Fibroblast of skin of left quadriceps (primary cell): ENCODE results near the gene UTP4.
A peak's percentile ranks its signal among the peaks of the same experiment; 100 is the strongest.

Experiments
- DNase-seq, 2 experiments: peaks; one replicate each; pipeline ENCODE4 v3.0.0-alpha.2; 2013; ENCODE audit warnings: low read depth in 2 of 2

UTP4 gene

GRCh38 chr16:69132424-69133252, at the start of gene UTP4, which contains the start of gene CHTF8:
Gene UTP4, plus strand, starts transcription at chr16:69132649. Its CDS starts 811 bp downstream, at chr16:69133460.
Gene CHTF8, minus strand, starts transcription at chr16:69132588. Its CDS starts 11,130 bp downstream, at chr16:69121458.
- peak; percentile 51 to 55 for DNase-seq

DNA sequence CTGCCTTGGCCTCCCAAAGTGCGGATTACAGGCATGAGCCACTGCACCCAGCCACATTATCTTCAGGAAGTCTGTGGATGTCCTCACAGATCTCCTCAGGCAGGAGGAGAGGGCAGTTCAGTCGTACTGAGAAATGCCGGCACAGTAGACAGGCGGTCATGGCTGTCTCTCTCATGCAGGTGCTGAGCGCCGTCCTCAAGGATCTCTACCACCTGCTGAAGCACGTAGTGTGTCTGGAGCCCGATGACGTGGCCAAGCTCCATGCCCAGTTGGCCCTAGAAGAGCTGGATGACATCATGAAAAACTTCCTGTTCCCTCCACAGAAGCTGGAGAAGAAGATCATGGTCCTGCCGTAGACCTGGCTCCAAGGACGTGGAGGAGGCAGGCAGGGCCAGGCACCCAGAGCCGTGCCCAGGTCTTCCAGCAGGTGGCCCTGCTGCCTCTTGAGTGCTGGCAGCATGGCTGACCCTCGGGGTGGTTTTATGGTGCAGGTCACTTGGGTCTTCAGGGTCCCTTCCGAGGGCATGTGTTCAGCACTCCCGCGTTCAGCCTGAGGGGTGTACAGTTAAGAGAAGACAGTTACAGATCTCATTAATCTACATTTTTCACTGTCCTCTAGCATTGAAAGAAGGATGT, 49.0 kb upstream of the UTP4 start:
- DNase-seq, result no peak

DNA sequence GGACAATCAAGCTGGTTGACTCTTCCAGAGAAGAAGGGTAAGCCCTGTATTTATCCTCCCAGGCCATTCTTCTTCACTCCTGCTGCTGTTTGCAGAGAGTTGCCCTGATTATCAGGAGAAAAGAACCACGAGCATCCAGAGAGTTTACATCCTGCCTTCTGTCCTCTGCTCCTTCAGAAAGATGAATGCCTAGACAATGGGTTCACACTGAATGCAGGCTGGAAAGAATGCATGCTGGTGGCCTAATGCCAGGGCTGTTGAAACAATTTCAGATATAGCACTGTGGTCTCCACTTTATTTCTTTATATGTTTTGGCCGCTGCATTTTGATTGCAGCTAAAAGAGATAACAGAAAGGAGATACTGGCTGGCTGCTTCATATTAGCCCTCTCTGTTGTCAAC, 48.2 kb upstream of the UTP4 start:
- DNase-seq, result no peak

DNA sequence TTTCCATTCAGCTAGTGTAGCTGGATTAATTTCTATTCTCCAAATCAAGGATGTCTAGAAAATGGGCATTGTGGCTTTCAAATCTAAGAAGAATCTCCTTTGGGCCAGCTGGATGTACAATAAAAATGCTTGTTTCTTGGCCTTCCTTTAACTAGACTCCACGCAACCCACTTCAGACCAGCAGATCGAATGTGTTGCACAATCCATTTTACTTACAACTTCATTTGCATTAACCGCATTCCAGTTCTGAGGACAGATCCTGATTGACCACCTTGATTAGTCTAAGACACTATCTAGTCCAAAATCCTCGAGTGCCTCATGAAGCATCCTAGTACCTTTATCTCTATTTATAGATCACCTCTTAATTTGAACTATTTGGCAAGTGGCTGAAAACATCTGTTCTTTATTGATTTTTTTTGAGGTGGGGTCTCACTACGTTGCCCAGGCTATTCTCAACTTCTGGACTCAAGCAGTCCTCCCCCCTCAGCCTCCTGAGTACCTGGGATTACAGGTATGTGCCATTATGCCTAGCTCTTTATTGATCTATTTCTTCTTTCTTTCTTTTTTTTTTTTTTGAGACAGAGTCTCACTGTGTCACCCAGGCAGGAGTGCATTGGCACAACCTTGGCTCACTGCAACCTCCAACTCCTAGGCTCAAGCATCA, 47.3 kb upstream of the UTP4 start:
- DNase-seq, result no peak

- no peak for DNase-seq
Observed at GRCh38 chr16:69087161-69087581, 45.3 kb upstream of the UTP4 start.

DNA sequence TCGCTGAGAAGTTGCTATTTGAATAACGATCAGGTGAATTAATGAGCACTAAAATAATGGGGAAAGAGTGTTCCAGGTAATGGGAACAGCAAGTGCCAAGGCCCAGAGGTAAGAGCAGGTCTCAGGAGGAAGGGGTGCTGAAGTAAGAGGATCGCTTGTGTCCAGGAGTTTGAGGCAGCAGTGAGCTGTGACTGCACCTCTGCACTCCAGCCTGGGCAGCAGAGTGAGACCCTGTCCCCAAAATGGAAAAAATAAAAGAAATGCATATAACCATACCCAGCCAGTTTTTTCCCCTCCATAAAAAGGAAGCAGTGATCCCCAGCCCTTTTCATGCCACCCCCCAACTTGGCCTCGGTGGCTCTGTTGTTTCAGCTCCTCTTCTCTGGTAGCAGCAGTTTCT, 43.8 kb upstream of the UTP4 start:
- no peak for DNase-seq

DNA sequence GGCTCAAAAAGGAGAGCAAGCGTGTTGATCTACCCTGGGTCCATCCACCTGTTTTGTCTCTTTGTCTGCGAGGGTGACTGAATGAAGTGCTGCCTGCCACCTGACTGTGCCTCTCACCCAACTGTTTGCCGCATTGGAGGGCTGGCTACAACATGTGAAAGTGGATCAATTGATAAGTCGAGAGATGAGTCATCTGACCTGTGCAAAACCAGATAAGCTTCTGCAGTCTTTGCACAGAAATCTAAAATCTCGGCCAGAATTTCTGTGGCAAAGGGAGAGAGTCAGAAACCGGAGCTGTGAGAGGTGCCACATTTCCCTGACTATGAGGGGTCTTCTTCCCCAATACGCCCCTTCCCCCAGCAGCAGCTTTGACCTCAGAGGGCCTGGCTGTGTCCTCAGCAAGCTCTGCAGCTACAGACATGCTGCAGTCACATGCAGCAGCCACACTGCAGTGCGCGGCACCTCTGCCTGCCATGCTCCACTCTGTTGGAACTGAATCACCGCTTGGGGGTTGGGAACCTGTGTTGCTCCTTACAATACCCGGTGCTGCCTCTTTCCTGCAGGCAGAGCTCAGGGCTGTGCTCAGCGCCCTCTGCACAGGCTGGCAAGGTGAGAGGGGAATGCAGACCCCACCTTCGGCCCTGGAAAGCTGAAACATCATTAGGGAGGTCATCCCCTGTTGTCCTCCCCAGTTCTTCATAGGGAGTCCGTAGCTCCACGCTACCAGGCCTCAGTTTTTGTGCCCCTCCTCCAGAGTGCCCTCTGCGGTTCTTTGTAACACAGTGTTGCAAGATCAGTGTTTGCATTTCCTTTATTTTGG, 43.1 kb upstream of the UTP4 start:
- DNase-seq, result no peak

- DNase-seq, result no peak
Observed at GRCh38 chr16:69093974-69094373, 38.5 kb upstream of the UTP4 start.

DNA sequence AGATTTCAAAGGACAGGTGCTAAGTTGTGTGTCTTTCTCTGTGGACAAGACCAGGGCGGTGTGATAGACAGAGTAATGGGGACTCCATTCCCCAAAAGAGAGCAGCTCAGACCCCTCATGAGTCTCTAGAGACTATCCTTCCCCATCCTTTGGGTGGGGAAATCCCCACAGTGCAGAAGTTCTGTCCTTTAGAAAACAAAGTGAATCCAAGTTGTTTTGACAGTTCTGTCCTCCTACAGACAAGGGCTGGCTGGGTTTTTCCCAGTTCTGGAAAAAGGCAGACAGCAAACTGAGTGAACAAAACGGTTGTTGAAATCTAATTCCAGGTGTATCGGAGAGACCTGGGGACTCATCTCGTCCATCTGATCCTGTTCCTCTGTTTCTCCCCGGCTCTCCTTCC, 37.9 kb upstream of the UTP4 start:
- DNase-seq, result no peak

GRCh38 chr16:69095193-69095592, 37.3 kb upstream of the UTP4 start:
- DNase-seq, result no peak

DNA sequence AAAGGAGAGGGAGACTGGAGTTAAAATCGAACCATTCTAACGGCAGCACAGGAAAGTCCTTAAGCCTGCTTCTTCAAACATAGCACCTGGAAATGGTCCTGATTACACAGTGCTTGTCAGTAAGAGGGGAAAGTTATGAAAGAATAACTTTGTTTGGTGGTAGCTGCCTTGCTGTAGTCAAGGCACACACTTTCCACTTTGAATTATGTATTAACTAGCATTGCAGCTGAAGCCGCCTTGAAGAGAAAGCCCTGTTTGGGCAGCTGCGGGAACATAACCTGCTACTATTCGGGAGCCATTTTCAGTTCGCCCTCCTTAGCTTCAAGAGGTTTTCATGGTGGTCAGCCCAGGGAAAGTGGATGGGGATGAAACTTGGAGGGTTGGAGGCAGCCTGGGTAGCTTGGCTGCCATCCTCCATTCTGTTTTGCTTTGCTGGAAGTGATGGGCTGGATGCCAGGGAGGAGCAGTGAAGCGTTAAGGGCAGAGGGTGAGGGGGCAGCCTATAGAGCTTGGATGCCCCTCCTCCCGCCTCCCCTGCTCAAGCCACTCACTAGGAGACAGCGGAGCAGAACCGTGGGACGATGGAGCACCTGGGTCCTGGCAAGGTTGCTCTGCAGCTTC, 32.3 kb upstream of the UTP4 start:
- DNase-seq, result no peak

DNA sequence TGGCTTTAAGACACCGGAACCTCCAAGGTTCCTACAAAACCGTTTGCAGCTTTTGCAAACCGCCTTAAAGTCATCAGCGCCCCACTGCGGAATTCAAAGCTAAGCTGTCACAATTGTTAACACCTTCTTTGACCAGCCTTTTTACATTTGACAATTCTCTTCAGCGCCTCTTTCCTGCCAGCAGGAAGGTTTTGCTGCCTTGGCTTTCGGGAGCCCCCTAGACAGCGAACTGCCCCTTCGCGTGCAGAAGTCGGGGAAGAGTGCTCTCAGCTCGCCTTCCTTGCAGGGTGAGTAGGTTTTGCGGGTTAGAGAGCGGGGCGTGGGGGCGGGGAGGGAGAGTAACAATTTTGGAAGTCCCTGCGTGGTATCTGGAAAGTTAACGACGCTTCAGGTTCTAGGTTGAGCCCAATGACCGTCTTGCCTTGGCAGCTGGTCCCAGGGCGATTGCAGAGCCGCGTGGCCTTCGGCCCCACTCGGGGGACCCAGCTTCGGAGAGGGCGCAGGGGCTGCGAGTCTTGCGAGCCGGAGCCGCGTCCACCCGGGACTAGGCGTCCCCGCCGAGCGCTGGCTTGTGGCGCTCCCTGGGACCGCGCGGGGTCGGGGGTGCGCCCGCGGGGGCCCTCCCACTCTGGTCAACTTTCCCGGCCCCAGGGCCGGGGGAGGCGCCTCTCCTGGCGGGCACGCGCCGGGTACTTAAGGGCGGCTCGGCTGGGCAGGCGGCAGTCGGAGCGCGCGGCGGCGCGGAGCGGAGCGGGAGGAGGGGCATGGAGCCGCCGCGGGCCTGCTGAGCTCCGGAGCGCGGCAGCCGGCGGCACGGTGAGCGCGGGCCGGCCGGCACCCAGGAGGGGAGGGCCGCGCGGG, 26.7 kb upstream of the UTP4 start, which contains the start of gene HAS3:
HAS3 (plus strand) TSS at position 153 of the 861 bp plus-strand sequence. CDS start 3,743 bp downstream, outside the sequence.
- peak in 1 of 2 experiments; percentile 22 for DNase-seq

DNA sequence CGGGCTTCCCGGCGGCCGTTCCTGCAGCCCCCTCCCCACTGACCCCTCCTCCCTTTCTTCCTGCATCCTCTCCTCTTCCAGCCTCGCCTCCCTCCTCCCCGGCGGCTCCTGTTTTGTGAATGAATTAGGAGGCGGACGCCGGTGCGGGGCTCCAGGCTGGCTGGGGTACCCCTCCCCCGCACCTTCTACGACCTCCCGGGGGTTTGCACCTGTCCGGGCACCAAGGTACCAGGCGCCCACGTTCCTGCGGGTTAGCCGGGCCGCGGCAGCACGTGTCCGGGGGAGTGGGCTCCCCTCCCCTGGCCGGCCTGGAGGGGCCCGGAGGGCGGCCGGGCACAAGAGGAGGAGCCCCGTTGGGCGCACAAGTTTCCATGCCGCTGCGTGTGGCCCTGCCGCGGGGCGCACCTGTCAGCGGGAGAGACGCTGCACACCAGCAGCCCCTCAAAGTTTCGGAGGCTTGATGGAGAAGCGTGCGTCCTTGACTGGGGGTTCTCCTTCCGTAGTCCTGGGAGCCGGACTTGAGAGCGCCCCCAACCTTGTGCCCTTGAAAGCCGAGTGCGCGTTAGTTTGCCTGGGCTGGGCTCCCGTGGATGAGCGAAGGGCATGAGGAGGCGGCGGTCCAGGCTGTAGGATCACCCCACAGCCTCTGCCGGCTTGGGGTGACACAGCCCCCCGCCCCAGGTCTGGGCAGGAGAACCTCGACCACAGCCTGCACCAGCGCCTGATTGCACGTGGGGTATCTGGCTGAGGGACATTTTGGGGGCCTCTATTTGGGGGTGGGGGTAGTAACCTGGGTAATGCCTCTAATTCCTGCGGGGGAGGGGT, 25.7 kb upstream of the UTP4 start:
- DNase-seq, result no peak

DNA sequence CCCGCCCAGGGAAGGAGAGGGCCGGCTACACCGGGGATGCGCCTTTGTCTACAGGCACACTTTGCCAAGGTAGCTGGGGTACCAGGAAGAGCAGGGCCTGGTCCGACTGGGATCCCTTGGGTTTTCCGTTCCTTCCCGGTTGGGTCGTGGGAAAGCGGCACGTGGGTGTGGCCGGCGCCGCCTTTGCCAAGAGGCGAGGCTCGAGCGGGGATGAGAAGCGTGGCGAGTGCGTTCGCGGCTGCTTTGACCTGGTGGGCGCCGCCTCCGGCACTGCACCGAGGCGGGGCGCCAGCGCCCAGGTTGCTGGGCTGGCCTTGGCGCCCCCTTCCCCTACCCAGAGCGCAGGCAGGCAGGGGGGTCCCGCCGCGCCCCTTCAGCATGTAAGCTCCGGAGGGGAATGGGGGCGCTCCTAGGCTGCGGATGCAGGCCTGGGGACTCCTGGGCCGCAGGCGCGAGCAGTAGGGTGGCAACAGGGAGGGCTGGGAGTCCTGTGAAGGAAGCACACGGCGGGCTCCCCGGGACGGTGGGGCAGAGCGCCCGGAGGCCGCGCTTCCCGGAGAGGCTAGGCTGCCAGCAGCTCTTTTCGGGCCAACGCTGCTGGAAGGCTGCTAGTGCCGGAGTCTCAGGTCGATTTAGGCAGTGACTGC, 25.0 kb upstream of the UTP4 start:
- no peak for DNase-seq

DNA sequence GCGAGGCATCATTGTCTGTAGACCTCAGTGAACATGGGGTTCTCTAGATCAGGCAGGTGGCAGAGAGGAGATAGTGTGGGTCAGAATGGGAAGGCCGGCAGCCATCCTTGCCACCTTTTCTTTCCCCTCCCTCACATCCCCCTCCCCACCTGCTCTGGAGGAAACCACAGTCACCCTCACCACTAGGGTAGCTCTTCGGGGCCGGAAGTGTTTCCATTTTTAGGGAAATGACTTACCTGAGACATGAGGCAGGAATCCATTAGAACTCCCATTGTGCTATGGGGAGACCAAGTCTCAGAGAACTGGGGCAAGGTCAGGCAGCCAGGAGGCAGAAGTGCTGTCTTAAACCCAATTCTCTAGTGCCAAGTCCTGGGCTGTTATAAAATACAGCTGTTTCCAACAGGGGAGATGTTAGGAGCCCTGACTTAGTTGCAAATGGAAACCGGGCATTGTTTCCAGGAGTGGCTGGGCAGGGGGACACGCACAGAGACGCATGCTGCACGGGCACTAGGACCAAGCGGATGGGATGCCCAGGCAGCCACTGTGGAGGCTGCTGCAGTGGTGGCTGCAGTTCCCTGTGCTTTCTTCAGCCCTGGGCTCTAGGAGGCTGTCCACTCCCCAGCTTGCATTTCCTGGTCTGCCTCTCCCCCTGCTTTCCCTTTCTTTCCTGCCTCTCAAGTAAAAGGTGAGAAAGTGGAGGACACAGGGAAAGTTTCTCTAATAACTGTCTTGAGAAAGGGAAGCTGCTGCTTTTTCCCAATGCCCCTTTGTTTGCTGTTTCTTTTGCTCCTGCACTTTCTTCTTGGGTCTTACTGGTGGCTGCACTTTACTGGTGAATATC, 24.2 kb upstream of the UTP4 start:
- no peak for DNase-seq

DNA sequence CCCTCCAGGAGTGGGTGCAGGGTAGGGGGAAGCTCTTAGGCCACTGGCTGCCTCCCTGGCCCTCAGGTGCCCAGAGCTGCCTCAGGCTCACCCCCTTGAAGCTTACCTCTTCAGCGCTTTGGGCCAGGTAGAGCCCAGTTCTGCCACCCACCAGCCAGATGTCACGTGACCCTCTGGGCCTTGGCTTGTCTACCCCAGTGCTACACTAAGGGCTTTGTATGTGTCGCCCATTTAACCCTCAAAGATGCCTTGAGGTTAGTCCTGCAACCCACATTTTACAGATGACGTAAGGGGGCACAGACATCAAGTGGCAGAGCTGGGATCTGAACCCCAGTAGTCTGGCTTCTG, 23.6 kb upstream of the UTP4 start:
- no peak for DNase-seq

GRCh38 chr16:69109486-69110270, 22.8 kb upstream of the UTP4 start:
- DNase-seq, result no peak
